GM18868 (cell line): ENCODE data around the gene TREML4.
A peak's percentile ranks its signal among the peaks of the same experiment; 100 is the strongest.

Experiments used
- ATAC-seq: cut with Tn5 transposase; IDR thresholded peaks from one replicate; pipeline ENCODE4 v1.9.1; 2021; ENCODE audit warnings: mild to moderate bottlenecking, moderate library complexity; ENCODE audit not compliant: unreplicated experiment

TREML4 gene

DNA sequence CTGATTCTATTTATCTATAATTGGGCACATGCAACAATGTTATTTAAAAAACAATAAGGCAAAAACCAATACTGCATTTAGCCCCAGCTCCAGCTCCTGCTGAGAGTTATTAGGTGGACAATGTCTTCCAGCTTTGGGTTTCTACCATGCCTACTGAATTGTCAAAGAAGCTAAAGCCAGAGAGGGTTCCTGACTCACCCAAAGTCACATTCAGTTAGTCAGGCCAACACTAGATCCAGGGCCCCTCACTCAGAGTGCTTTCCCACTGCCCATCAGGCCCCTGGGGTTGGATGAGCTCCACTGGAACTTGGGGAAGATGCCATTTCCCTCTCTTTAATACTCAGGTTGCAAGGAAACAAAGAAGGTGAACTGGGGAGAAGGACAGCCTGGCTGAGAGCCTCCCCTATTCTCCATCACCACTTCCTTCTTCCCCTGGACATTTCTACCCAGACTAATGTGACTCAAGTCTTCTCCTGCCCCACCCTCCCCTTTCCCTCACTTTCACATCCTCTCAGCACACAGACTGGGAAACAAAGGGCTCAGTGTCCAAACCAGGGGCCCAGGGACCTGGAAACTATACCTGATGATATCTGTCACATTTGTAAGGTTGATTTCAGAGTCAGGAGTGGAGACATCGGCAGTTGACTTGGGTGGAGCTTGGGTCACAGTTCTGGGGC lies 52.4 kb downstream of the TREML4 start:
- no peak for ATAC-seq

DNA sequence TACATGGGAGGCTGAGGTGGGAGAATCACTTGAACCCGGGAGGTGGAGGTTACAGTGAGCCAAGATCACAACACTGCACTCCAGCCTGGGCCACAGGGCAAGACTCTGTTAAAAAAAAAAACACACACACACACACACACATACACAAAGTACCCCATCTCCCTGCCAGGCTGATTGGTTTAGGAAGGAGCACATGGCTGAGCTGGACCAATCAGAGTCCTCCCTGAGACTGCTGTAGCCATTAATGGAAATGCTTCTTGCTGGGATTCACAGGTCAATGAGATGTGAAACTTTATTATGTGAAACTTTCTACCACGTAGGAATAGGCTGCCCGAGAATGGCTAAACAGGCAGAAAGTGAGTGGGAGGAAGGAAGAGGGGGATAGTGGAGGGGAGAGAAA lies 55.5 kb downstream of the TREML4 start:
- no peak for ATAC-seq

DNA sequence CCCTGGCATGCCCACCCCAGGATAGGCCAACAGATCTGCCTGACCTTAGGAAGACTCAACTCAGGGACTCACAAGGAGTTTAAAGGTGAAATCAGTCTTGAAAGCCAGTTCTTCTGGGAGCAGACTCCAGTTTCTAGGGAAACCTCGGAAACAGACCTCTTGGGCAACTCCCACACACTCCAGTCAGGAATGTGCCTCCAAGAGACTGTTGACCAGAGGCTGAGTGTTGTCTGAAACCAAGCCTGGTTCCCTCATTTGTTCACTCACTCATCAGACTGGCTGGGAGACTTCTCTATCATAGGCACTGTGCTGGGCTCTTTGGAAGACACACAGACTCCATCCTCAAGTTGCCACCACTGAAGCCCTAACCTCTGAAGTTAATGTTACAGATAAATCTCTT lies 56.6 kb downstream of the TREML4 start:
- ATAC-seq: no peak

DNA sequence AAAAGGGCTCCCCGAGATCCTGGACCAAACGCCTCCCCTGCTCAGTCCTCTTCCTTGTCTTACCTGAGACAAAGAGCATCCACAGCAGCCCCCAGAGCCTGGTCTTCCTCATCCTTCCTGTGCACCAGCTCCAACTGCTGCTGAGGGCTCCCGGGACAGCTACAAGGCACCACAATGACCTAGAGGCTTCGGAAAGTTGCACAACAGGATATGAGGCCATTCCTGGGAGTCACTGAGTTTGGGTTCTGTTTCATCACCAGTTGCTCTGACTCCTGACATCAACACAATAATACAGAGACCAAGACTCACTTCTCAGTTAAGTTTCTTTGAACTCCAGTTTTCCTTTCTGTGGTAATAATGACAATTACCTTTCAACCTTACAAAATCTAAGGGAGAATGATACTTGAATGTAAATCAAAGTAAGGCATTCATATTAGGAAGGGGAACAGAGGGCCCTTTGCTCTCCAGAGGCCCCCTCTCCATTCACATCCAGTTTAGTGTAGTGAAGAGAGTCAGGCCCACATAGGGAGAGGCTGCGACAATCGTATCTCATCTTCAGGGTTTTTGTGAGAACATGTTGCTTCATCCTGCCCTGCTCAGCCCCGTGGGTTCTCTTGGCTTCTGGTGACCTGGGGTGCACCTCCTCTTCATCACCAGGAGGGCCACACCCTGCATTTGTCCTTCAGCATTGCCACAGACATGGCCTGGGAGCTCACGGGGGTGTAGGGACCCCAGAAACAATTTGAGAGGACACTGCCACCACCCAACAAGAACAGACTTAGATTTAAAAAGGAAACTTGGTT lies 58.6 kb downstream of the TREML4 start, which contains the start of gene TREM1:
TSS of gene TREM1 (minus strand) at position 139 of the 803 bp plus-strand sequence. CDS start at position 112, 27 bp downstream.
- no peak for ATAC-seq

DNA sequence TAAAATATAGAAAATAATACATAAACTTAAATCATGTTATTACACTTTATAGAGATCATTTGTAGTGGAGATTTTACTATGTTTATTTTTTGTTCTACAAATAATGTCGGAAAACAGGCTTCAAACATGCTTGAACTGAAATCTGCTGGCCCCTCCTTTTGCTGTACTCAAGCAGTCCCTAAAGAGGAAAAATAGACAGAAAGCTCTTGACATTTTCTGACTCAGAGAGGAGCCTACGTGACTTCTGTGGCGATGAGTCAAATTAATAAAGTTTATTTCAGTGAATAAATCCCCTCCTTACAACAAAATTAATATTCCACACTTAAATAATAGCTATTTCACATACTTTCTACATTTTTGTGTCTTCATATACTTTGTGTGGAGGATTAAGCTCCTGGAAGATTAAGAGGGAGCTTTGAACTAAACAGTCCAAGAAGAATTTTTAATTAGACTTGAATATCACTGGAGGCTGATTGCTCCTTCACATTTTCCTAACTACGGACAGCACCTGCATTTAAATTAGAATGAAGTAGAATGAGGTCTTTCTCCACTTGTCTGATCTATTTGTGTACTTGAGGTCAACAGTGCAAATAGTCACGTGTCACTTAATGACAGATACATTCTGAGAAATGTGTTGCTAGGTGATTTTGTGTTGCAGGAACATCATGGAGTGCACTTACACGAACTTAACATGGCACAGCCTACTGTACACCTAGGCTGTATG lies 60.0 kb downstream of the TREML4 start:
- ATAC-seq: peak; percentile 80
